Endometrial microvascular endothelial cells (primary cell): Measurements from ENCODE around the gene RNGTT. TPM values are rescaled to one million over a fixed set of nuclear protein-coding genes. Genes with fewer than 3 reads are reported as not detected.
"Not testable (repeated sequence)": the region's sequence is repeated elsewhere in the genome, so short reads cannot be mapped to it uniquely, and the experiment has no call there.

Experiments used
- in situ Hi-C: cut with HindIII; loops from 2 replicates; pipeline ENCODE4 v1.10.0; 2017; ENCODE audit warnings: low sequenced_read_pairs, low pct_unique_long_range_greater_than_20kb; ENCODE audit errors: inconsistent ontology term
- total RNA-seq: library from RNA; depleted of rRNA; stranded (reverse); fragments of >200 nt; gene quantifications from one replicate; pipeline ENCODE4 v1.2.3, GENCODE V29; 2015; ENCODE audit errors: inconsistent ontology term

Gene RNGTT
- total RNA-seq, 1 donor from 2014 or later = 15.0 TPM

GRCh38 chr6:88975369-88975768, 12.0 kb upstream of the RNGTT start:
- in situ Hi-C loops = no loop called here

- in situ Hi-C loops = loop anchor here (25.0 kb wide), 1 partner anchor 390 kb away; the partner anchor contains the start of gene UBE2J1
These were observed 9.3 kb upstream of the RNGTT start for GRCh38 chr6:88972504-88973423.

GRCh38 chr6:88970301-88970700, 6.9 kb upstream of the RNGTT start:
- in situ Hi-C loops = loop anchor here (25.0 kb wide), 1 partner anchor 392 kb away; the partner anchor contains the start of gene UBE2J1

DNA sequence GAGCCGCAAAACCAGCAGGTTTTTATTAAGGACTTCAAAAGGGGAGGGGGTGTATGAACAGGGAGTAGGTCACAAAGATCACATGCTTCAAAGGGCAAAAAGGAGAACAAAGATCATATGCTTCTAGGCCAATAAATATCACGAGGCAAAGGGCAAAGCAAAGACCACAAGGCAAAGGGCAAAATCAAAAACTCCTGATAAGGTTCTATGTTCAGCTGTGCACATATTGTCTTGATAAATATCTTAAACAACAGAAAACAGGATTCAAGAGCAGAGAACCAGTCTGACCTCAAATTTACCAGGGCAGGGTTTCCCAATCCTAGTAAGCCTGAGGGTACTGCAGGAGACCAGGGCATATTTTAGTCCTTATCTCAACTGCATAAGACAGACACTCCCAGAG, 5.8 kb upstream of the RNGTT start:
- in situ Hi-C loops = loop anchor here (25.0 kb wide), 1 partner anchor 393 kb away; the partner anchor contains the start of gene UBE2J1

DNA sequence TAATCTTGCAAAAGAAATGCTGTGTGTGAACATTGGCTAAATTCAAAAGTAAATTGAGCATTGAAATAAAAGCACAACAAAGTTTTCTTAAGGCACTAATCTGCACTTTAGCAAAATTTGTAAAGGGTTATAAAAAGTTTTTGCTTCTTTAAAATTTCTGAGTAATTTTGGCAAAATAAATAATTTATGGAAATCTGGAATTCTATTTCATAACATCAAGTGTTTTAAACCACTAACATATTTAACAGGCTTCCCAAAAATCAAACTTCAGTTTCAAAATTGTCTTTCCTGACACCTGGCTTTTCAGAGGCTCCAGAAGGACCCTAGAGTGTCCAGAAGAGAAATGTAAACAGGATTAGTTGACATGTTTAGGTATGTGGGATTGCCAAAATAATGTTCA, 4.5 kb upstream of the RNGTT start:
- in situ Hi-C loops = loop anchor here (25.0 kb wide), 1 partner anchor 394 kb away; the partner anchor contains the start of gene UBE2J1

DNA sequence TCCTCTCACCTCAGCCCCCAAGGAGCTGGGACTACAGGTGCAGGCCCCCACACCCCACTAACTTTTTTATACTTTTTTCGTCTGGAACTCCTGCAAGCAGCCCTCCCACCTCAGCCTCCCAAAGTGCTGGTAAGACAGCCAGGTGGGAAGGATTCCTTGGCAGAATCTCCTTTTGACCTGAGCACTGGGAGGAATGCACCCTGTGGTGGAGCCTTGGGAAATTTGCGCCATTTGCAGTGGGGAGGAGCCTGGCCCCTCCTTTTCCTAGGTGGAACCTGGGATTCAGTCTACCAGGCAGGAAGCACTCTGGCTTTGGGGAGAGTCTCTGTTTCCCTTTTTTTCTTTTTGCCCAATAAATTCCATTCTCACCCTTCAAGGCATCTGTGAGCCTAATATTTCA, 2.3 kb upstream of the RNGTT start:
- in situ Hi-C loops = loop anchor here (25.0 kb wide), 1 partner anchor 397 kb away; the partner anchor contains the start of gene UBE2J1

GRCh38 chr6:88964509-88964908, 1.1 kb upstream of the RNGTT start:
- in situ Hi-C loops = loop anchor here (25.0 kb wide), 1 partner anchor 398 kb away; the partner anchor contains the start of gene UBE2J1

- in situ Hi-C loops = loop anchor here (25.0 kb wide), 1 partner anchor 403 kb away; the partner anchor contains the start of gene UBE2J1
These were observed 4.6 kb downstream of the RNGTT start for GRCh38 chr6:88958842-88959241.

DNA sequence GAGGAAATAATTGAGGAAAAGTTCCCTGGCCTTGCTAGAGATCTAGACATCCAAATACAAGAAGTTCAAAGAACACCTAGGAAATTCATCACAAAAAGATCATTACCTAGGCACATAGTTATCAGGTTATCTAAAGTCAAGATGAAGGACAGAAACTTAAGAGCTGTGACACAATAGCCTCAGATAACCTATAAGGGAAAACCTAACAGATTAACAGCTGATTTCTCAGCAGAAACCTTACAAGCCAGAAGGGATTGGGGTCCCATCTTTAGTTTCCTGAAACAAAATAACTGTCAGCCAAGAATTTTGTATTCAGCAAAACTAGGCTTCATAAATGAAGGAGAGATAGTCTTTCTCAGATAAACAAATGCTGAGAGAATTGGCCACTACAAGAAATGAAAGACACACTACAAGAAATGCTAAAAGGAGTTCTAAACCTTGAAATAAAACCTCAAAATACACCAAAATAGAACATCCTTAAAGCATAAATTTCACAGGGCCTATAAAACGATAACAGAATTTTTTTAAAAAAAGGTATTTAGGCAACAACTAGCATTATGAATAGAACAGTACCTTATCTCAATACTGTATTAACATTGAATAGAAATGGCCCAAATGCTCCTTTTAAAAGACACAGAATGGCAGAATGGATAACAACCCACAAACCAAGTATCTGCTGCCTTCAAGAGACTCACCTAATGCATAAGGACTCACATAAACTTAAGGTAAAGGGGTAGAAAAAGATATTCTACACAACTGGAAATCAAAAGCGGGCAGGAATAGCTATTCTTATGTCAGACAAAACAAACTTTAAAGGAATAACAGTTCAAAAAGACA, 9.7 kb downstream of the RNGTT start:
- in situ Hi-C loops = loop anchor here (25.0 kb wide), 1 partner anchor 409 kb away; the partner anchor contains the start of gene UBE2J1

GRCh38 chr6:88952065-88952704, 11.2 kb downstream of the RNGTT start:
- in situ Hi-C loops = loop anchor here (25.0 kb wide), 1 partner anchor 410 kb away; the partner anchor contains the start of gene UBE2J1

- in situ Hi-C loops = no loop called here
These were observed 17.9 kb downstream of the RNGTT start for GRCh38 chr6:88945415-88946008.

GRCh38 chr6:88933521-88933920, 29.9 kb downstream of the RNGTT start:
- in situ Hi-C loops = no loop called here

GRCh38 chr6:88932019-88932418, 31.4 kb downstream of the RNGTT start:
- in situ Hi-C loops = not testable (repeated sequence)

GRCh38 chr6:88922775-88923548, 40.5 kb downstream of the RNGTT start:
- in situ Hi-C loops = no loop called here

GRCh38 chr6:88921734-88922133, 41.7 kb downstream of the RNGTT start:
- in situ Hi-C loops = no loop called here

DNA sequence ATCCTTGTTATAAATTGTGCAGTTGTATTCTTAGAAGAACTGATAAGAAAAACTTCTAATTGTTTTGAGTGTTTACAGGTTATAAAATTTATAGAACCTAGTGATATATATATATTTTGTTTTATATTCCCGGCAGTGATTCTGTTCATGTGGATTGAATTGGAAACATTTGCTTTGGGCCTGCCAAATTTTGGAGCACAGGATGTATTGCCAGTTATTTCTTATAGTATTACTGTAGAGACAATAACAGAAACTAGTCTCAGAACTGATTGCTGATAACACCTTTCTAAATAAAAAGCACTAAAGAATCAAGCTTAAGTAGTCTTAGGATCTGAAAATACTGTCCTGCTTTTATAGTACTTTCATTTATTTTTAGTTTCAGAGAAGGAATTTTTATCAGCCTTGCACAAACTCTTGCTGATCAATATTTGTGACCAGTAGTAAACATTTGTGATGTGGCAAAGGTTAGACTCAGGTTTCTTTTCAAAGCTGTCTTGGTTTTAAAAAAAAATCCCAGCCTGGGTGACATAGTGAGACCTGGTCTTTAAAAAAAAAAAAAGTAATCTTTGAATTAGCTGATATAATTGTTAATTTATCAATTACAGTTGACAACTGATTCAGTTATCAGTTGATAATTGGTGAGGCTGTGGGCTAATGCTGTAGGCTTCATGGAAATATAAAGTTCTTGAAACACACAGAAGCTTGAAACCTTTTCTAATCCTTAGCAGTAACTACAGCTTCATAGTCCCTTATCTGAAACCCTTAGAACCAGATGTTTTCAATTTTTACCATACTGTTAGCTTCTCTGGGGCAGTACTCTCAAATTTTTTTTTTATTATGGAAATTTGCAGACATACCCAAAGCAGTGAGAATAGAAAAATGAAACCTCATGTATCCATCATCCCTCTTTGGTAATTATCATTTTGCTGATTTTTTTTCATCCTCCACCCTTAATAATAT, 42.4 kb downstream of the RNGTT start:
- in situ Hi-C loops = no loop called here

- in situ Hi-C loops = no loop called here
These were observed 43.3 kb downstream of the RNGTT start for GRCh38 chr6:88920088-88920487.
